ENCODE results near the gene DDX27.

Gene DDX27

GRCh38 chr20:49288250-49288751 lies 69.1 kb downstream of the DDX27 start:
- Histone ChIP-seq H3K36me3 (ENCODE audit: insufficient read depth, low read length) (peaks cover 93% of the 10 kb centered on the region), H2AFZ (ENCODE audit: low read length) (no peak overlapping the region), H3K4me3 (ENCODE audit: low read length, poor library complexity, severe bottlenecking) (peak overlapping the region; percentile 98), H3K4me1 (ENCODE audit: insufficient read depth, low read length, poor library complexity, severe bottlenecking) (peaks cover 15% of the 10 kb centered on the region), H3K9me2 (replicated peaks; ENCODE audit: low read depth, low read length) (no peaks in the 10 kb centered on the region), H3K9me3 (ENCODE audit: insufficient read depth, low read depth, low read length) (peaks cover 9% of the 10 kb centered on the region; the same call in 1 of the 2 replicates), H3K27me3 (ENCODE audit: insufficient read depth, low read length, poor library complexity, severe bottlenecking) (no peaks in the 10 kb centered on the region), H3K9ac (ENCODE audit: low read depth, low read length, poor library complexity, severe bottlenecking) (no peak overlapping the region), H3F3A (ENCODE audit: low read depth) (peaks cover 8% of the 10 kb centered on the region; the same call in 1 of the 2 replicates), H3K79me2 (ENCODE audit: insufficient read depth, low read length) (peaks cover 62% of the 10 kb centered on the region), H4K20me1 (ENCODE audit: insufficient read depth, low read length, poor library complexity, severe bottlenecking) (peaks cover 66% of the 10 kb centered on the region), H3K4me2 (ENCODE audit: low read depth, low read length, poor library complexity, severe bottlenecking) (peak overlapping the region; percentile 83)
- TF ChIP-seq CTCF (conservative IDR thresholded peaks at IDR 0.05; ENCODE audit: low read length) (no peak), EZH2phosphoT487 (IDR thresholded peaks at IDR 0.05; ENCODE audit: borderline replicate concordance) (no peak)

GRCh38 chr20:49288784-49289696 lies 69.8 kb downstream of the DDX27 start:
- H3K4me3 ChIP-seq (ENCODE audit: low read length, poor library complexity, severe bottlenecking), result no peak overlapping the region
- H3K4me1 ChIP-seq (ENCODE audit: insufficient read depth, low read length, poor library complexity, severe bottlenecking), result peaks cover 10% of the 10 kb centered on the region
- no peak overlapping the region for H3K9ac ChIP-seq (ENCODE audit: low read depth, low read length, poor library complexity, severe bottlenecking)
- no peak overlapping the region for H2AFZ ChIP-seq (ENCODE audit: low read length)
- TF ChIP-seq EZH2phosphoT487 (IDR thresholded peaks at IDR 0.05; ENCODE audit: borderline replicate concordance) (no peak), CTCF (conservative IDR thresholded peaks at IDR 0.05; ENCODE audit: low read length) (no peak)
- H3F3A ChIP-seq (ENCODE audit: low read depth), result peaks cover 8% of the 10 kb centered on the region; the same call in 1 of the 2 replicates
- peaks cover 9% of the 10 kb centered on the region; the same call in 1 of the 2 replicates for H3K9me3 ChIP-seq (ENCODE audit: insufficient read depth, low read depth, low read length)
- no peaks in the 10 kb centered on the region for H3K27me3 ChIP-seq (ENCODE audit: insufficient read depth, low read length, poor library complexity, severe bottlenecking)
- peaks cover 59% of the 10 kb centered on the region for H4K20me1 ChIP-seq (ENCODE audit: insufficient read depth, low read length, poor library complexity, severe bottlenecking)
- no peak overlapping the region for H3K4me2 ChIP-seq (ENCODE audit: low read depth, low read length, poor library complexity, severe bottlenecking)
- H3K79me2 ChIP-seq (ENCODE audit: insufficient read depth, low read length), result peaks cover 55% of the 10 kb centered on the region
- no peaks in the 10 kb centered on the region for H3K9me2 ChIP-seq (replicated peaks; ENCODE audit: low read depth, low read length)
- peaks cover 85% of the 10 kb centered on the region for H3K36me3 ChIP-seq (ENCODE audit: insufficient read depth, low read length)

GRCh38 chr20:49290608-49291191 lies 71.5 kb downstream of the DDX27 start:
- Histone ChIP-seq H3K9me2 (replicated peaks; ENCODE audit: low read depth, low read length) (no peaks in the 10 kb centered on the region), H3K4me3 (ENCODE audit: low read length, poor library complexity, severe bottlenecking) (no peak overlapping the region), H4K20me1 (ENCODE audit: insufficient read depth, low read length, poor library complexity, severe bottlenecking) (peaks cover 44% of the 10 kb centered on the region), H3K36me3 (ENCODE audit: insufficient read depth, low read length) (peaks cover 75% of the 10 kb centered on the region), H3K27me3 (ENCODE audit: insufficient read depth, low read length, poor library complexity, severe bottlenecking) (no peaks in the 10 kb centered on the region), H3K79me2 (ENCODE audit: insufficient read depth, low read length) (peaks cover 38% of the 10 kb centered on the region), H2AFZ (ENCODE audit: low read length) (no peak overlapping the region), H3K4me2 (ENCODE audit: low read depth, low read length, poor library complexity, severe bottlenecking) (no peak overlapping the region), H3K9ac (ENCODE audit: low read depth, low read length, poor library complexity, severe bottlenecking) (no peak overlapping the region), H3K4me1 (ENCODE audit: insufficient read depth, low read length, poor library complexity, severe bottlenecking) (peaks cover 10% of the 10 kb centered on the region), H3K9me3 (ENCODE audit: insufficient read depth, low read depth, low read length) (peaks cover 9% of the 10 kb centered on the region; the same call in 1 of the 2 replicates), H3F3A (ENCODE audit: low read depth) (peaks cover 8% of the 10 kb centered on the region; the same call in 1 of the 2 replicates)
- TF ChIP-seq EZH2phosphoT487 (IDR thresholded peaks at IDR 0.05; ENCODE audit: borderline replicate concordance), result no peak
- no peak for TF ChIP-seq CTCF (conservative IDR thresholded peaks at IDR 0.05; ENCODE audit: low read length)
